SKM-1 treated with dmso at 0.1 percent for 144 hours (cell line): ENCODE measurements around the gene SPI1.
"Not testable (repeated sequence)": the region's sequence is repeated elsewhere in the genome, so short reads cannot be mapped to it uniquely, and the experiment has no call there.

ENCODE experiments used
- DNase-seq: peaks from one replicate; lab custom pipeline; 2025; ENCODE audit not compliant: unreplicated experiment; lab: John Stamatoyannopoulos, UW

SPI1 gene

DNA sequence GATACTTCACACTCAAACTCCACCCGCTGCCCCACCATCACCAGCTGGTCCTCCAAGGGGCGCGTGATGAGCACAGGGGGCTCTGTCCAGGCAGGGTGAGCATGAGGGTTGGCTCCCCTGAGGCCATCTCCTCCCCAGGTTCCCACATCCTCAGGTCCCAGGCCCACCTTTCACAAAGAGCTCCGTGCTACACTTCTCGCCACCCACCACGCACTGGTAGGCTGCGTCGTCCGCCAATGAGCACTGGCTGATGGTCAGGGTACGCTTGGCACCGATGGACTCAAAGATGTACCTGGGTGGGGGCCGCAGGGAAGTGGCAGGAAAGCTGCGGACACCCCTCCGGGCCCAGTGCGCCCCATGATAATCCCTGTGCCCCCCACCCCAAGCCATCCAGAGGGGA lies 35.5 kb downstream of the SPI1 start:
- no peak for DNase-seq

DNA sequence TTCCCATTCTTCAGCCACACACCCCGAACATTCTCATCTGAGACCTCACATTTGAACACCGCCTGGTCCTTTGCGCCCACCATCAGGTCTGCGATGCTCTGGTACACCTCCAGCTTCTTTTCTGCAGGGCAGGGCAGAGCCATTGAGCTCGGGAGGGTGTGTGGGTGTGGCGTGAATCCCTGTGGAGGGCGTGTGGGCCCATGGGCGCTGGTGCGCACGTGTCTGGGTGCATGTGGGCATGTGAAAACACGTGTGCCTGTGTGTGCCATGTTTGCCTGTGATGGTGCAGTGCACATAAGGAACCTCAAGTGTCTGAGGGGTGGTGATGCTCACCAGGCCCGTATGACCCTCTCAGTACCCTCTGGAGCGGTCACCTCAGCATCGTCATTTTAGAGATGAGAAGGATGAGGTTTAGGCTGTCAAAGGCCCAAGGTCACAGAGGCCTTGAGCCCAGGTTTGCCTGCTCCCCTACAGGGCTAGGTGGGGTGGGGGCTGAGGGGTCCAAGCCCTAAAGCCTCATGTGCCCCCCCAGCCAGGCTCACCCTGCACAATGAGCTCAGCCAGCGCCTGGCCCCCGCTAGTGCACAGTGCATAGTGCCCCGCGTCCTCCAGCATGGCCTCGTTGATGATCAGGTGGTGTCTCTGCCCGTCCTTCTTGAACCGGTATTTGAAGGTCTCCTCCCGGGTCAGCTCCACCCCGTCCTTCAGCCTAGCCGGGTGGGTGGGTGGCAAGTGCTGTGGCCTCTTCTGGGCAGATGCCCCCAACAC lies 36.1 kb downstream of the SPI1 start:
- no peak for DNase-seq

DNA sequence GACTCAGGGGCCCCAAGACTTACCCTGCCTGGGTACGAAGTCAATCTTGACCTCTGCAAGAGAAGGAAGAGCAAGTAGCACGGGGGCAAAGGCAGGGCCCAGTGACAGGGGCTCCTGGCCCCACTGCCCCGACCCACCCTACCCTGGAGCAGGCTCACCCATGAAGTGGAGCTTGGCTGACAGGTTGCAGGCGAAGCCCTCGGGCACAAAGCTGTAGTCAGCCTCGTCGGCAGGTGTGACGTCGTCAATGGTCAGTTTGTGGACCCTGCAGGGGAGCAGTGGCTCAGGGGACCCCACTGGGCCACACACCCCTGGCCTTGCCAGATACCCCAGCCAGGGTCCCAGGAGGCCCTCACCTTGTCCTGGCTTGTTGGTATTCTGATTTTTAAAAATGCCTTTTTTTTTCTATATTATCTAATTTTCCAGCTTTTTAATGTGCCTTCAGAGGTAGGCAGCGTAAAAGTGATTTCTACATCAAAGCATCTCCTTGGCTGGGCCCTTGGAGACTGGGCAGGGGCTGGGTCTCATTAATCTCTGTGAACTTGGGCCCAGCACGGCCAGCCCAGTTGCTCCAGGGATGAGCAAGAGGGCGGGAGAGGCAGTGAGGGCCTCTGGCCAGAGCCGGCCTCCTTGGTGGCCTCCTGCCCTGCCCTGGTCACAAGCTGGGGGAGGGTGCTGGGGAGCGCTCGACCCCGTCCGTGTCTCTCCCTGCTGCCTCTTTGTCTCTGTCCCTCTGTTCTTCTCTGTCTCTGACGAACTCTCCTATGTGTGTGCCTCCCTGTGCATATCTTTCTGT lies 37.2 kb downstream of the SPI1 start:
- DNase-seq: no peak

DNA sequence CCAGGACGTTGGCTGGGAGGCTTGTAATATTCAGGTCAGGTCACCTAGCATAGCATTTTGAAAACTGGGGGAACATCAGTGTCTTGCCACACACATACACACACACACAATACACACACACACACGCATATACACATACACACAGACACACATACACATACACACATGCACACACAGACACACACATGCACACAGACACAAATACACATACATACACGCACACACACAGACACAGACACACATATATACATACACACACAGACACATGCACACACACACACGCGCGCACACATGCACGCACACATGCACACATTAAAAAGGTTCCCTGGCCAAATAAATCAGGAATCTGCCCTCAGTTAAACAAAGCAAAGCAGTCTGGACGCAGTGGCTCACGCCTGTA lies 38.3 kb downstream of the SPI1 start:
- no peak for DNase-seq

DNA sequence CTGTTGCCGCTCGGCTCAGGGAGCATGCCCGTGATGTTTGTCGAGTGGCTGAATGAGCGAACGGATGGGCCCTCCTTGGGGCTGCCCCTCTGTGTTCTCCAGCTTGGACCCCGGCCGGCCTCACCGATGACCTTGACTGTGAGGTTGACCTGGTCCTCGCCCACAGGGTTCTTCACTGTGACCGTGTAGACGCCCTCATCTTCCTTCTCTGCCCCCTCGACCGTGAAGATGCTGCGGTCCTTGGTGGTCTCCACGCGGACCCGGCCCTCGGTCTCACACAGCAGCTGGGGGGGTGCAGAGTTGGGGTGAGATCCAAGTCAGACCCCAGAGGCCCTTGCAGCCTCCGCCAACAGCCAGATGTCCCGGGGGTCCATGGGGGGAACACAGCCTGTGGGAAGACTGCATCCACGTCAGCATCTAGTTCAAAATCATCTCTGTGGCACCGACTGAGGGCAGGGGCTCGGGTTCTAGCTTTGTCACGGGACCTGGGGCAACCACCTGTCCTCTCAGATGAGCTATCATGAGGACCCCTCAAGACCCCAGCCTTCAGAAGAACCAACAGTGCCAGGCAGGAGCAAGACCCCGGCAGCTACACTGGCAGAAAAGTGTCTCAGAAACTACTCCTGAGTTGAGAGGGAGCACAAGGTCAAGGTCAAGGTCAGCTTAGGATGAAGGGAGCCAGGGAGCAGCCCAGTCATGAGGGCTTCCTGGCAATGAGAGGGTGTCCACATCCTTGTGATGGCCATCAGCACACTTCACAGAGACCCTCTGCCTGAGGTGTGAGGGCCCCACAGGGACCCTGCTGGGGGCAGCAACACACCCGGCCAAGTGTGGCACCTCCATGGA lies 39.7 kb downstream of the SPI1 start:
- DNase-seq: no peak

DNA sequence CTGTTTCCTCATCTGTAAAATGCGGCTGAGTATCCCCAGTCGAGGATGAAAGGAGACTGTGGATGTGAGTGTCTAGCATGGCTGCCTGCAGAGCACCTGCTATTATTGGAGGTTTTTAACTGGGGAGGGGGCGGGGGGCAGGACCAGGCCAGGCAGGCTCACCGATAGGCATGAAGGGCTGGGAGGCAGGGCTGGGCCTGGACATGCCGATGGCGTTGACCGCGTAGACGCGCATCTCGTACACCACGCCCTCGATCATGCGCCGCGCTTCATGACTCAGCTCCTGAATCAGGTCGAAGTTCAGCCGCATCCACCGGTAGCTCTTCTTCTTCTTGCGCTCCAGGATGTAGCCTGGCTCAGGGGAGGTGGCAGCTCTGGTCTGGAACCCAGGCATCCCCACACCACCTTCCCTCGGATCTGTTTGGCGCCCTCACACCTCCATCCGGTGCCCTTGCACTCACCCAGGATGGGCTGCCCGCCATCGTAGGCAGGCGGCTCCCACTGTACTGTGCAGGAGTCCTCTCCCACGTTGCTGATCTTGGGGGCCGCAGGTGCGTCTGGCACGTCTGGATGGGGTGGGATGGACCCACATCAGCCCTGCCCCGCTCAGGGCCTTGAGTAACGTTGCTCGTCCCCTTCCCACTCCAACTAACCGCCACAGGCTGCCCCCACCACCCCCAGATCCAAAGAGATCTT lies 41.0 kb downstream of the SPI1 start:
- no peak for DNase-seq

DNA sequence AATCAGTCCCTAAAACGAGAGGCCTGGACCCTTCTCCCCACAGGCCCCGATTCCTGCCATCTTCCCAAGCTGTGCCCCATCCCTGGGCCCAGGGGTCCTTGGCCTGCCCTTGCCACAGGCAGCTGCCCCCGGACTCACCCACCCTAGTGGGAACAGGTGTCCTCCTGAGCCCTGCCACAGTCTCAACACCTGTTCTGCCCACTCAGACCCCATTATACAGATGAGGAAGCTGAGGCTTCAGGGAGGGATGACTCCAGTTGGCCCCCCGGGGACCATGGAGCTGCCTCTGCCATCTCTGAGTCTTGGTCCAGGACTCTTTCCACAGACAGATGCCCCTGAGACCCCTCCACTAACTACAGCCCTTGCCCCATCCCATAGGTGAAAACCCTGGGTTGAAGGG lies 41.8 kb downstream of the SPI1 start:
- no peak for DNase-seq

DNA sequence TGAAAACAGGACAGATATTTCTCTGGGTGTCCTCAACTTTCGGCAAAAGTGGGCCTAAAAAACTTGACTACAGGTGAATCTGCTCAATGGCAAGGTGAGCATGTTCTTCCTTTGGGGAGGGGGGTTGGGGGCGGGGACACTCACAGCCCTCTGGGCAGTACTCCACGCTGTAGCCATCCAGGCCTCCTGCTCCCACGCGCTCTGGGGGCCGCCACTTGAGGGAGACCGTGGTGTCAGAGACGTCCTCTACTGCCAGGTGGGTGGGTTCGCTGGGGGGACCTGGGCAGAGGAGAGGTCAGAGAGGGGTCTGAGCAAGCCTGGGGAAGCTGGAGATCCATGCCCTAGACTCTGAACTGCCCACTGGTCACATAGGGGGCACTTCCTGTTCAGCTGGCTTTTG lies 42.6 kb downstream of the SPI1 start:
- no peak for DNase-seq

DNA sequence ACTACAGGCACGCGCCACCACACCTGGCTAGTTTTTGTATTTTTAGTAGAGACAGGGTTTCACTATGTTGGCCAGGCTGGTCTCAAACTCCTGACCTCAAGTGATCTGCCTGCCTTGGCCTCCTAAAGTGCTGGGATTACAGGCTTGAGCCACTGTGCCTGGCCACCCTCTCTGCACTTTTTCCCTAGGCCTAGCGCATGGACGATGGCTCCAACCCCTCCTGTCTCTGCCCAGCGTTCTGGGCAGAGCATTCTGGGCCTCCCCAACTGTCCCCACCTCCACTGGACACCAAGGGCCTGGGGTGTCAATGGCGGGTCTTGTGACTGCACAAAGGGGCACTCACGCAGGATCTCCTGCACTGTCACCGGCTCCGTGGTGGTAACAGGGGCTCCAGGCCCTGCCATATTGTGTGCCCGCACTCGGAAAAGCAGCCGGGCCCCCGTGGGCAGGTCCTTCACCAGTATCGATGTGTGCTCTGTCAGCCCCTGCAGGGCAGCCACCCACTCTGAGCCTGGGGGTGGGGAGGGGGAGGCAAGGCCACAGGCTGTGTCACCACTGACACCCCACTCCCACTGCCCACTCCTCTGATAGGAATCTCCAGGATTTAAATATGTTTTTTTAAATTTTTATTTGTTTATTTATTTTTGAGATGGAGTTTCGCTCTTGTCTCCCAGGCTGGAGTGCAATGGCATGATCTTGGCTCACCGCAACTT lies 43.5 kb downstream of the SPI1 start:
- DNase-seq: not testable (repeated sequence)

DNA sequence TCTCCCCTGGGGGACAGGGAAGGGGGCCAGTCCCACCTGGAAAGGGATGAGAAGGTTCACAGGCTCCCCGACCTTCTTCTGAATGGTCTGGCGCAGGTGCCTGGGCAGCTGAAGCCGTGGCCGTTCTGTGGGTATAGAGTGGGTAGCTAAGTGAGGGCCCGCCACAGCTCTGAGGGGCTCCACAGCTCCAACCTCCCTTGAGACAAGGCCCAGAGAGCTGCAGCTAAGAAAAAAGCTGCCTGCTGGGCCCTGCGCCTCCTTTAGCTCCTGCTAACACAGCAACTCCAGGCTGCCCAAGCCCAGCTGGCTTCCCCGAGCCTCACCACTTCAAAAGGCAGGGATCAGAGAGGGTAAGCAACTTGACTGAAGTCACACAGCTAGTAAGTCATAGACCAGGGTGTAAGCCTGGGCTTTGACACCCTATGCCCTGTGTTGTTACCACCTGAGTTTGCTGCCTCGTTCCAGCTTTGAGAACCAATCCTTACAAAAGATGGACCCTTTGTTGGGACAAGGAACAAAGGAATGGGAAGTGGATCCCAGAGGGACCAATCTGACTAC lies 44.4 kb downstream of the SPI1 start:
- DNase-seq: no peak

DNA sequence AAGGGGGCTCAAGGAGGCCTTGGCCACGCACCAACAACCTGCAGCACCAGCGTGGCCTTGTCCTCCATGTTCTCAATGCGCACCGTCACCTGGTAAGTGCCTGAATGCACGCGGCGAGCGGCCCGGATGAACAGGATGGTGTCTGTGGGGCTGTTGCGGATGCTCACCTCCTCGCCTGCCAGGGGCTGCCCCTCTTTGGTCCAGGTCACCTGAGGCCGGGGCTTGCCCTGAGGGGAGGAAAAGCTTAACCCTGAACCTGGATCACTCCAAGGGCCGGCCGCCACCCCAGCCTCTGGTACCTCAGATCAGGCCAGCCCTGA lies 44.9 kb downstream of the SPI1 start:
- no peak for DNase-seq

DNA sequence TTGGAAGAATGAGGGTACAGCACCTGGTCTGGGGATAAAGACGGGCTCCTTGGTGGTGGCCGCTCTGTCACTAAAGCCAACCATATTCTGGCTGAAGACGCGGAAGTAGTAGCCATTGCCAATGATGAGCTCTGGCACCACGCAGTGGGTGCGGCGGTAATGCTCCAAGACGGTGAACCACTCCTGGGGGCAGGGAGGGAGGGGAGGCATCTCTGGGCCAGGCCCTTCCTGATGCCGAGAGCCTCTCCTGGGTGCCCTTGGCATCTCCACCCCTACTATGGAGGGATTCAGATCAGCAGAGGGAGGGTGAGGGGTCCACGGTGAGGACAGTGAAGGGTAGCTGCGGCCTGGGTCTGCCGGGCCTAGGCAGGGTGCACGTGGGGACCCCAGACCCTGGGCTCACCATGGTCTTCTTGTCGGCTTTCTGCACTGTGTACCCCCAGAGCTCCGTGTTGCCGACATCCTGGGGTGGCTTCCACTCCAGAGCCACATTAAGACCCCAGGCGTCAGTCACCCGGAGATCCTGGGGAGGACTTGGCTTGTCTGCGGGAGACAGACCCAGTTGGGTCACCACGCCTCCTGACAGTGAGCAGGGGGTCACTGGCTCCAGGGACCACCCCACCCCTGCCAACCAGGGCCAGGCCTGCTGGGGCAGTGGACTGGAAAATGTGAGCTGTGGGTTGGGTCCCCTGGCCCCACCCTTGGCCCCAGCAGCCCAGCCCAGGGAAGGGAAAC lies 45.4 kb downstream of the SPI1 start:
- no peak for DNase-seq

DNA sequence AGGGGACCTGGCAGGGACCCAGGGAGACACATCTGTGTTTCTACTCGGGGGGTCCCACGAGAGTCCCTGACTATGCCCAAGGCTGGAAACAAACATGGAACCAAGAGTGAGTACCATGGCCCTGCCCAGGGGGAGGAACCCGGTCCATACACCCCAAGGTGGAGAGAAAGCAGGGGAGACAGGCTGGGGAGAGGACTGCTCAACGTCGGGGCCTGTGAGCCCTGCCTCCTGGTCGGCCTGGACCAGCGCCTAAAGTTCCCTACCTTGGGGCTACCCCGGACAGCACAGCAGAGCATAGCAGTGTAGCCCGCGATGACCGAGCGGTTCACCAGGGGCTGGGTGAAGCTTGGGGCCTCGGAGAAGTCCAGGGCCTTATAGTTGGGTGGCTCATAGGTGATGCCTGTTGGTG lies 46.0 kb downstream of the SPI1 start:
- no peak for DNase-seq

DNA sequence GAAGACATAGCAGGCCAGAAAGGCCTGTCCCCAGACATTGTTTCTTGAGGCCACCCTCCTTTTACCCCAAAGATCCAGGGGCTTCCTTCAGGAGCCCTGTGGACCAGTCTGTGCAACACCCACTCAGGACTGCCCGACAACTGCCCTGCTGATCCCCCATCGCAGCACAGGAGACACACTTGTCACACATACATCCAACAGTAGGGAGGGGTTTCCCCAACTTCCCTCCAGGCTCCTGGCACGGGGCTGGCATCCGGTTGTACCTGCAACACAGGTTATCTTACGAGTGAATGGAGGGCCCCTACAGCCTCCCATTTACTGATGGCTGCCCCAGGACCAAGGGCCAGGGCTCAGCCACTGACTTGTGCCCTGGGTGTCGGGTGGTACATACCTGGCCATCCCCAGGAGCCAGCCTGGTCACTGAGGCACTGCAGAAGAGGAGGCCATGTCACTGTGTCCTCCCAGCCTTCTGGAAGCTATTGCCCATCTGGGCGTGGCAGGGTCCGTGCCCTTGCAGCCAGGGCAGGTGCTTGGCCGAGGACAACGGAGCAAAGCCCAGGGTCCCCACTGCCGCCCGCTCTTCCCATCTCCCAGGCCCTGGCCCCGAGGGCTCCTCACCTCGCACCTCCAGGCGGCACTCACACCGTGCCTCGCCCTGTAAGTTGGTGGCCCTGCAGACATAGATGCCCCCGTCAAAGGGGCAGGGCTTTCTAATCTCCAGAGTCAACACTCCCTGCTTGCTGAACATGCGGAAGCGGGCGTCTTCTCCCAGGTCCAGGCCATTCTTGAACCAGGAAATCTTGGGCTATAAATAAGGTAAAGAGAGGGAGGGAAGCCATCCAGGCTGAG lies 46.7 kb downstream of the SPI1 start:
- no peak for DNase-seq

DNA sequence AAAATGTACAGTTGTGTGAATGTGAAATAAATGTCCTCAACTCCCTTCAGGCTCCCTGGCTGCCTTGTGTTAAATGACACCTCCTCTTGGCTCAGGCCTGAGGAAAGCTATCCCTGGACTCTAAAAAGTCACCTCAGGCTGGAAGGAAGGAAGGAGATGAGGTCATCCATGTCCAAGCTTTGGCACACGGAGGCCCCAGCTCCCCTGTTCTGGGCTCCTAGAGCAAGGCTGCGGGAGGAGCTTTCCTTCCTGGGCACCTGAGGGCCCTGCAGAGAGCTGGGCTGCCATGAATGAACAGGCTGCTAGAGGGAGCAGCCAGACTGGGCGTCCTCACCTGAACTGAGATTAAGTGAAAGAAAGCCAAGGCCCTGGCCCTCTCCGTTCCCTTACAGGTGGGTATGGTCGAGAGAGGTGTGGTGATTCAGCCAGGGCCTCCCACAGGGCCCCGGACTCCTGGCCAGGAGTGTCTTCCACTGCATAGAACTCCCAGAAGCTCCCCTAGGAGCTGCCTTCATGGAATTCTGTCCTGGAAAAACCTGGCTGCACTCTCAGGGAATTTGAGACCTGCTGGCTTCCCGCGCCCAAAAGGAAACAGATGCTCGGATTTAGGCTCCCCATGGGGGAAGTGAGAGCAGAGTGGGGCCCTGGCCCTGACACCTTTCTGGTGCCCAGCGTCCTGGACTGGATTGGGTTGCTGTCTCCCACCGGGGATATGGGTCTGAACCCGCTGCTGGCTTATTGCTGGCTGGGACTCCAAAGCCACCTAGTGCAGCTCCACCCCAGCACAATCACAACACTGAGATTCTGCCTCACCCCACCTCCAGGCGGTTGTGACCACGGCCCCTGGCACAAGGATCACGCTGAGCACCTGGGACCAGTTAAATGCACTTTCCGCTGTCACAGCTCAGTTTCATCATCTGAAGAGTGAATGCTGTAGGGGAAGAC lies 48.1 kb downstream of the SPI1 start:
- DNase-seq: no peak

DNA sequence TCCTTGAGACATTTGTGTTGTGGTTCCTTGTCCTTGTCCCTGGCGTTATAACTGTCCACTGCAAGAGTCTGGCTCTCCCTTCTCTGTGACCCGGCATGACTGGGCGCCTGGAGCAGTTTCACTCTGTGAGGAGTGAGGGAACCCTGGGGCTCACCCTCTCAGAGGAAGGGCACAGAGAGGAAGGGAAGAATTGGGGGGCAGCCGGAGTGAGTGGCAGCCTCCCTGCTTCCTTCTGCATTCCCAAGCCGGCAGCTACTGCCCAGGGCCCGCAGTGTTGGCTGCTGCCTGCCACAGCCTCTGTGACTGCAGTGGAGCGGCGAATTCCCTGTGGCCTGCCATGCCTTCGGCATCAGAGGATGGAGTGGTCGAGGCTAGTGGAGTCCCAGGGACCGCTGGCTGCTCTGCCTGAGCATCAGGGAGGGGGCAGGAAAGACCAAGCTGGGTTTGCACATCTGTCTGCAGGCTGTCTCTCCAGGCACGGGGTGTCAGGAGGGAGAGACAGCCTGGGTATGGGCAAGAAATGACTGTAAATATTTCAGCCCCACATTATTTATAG lies 48.8 kb downstream of the SPI1 start:
- no peak for DNase-seq
